Thymus (tissue), 11 donors: ENCODE measurements around the gene SLC28A2. TPM values are rescaled to one million over a fixed set of nuclear protein-coding genes. Genes with fewer than 3 reads are reported as not detected.
"Not testable (repeated sequence)": the region's sequence is repeated elsewhere in the genome, so short reads cannot be mapped to it uniquely, and the experiment has no call there.

ENCODE experiments used
- DNase-seq, 9 donors: peaks; one replicate each; pipeline ENCODE4 v3.0.0-alpha.2; 2013; ENCODE audit warnings: low spot score in 9 of 9, low read depth in 6 of 9, missing footprints in 1 of 9
- H3K27ac ChIP-seq, 2 donors: one replicate each; pipeline ENCODE4 v1.5.1; 2013; ENCODE audit warnings: control low read depth in 1 of 2, low read depth in 1 of 2, low read length in 1 of 2, mild to moderate bottlenecking in 1 of 2, moderate library complexity in 1 of 2
- H3K27me3 ChIP-seq, 2 donors: one replicate each; pipeline ENCODE4 v1.5.1; 2013; ENCODE audit warnings: low read length in 1 of 2; ENCODE audit not compliant: control insufficient read depth in 2 of 2, insufficient read depth in 1 of 2
- H3K36me3 ChIP-seq, 2 donors: one replicate each; pipeline ENCODE4 v1.5.1; 2013; ENCODE audit warnings: low read length in 1 of 2, mild to moderate bottlenecking in 1 of 2, moderate library complexity in 1 of 2; ENCODE audit not compliant: control insufficient read depth in 2 of 2, insufficient read depth in 2 of 2
- H3K4me1 ChIP-seq, 2 donors: one replicate each; pipeline ENCODE4 v1.5.1; 2013; ENCODE audit warnings: low read length in 2 of 2; ENCODE audit not compliant: control insufficient read depth in 2 of 2, insufficient read depth in 2 of 2
- H3K4me3 ChIP-seq, 2 donors: one replicate each; pipeline ENCODE4 v1.5.1; 2013; ENCODE audit warnings: low read length in 2 of 2, control low read depth in 1 of 2, mild to moderate bottlenecking in 1 of 2
- H3K9me3 ChIP-seq, 2 donors: one replicate each; pipeline ENCODE4 v1.5.1; 2013; ENCODE audit warnings: low read length in 1 of 2, mild to moderate bottlenecking in 1 of 2; ENCODE audit not compliant: control insufficient read depth in 2 of 2, insufficient read depth in 1 of 2
- WGBS: extraction: QIAGEN DNeasy Blood & Tissue Kit; methylation state at CpG from one replicate; pipeline ENCODE4 v1.1.7; 2013; 5-methylcytosine and 5-hydroxymethylcytosine counted together
- polyA plus RNA-seq: library from polyadenylated mRNA; stranded (reverse); fragments of 200-250 nt; gene quantifications from one replicate; pipeline ENCODE4 v1.2.3, GENCODE V29; 2013
- total RNA-seq: library from RNA; stranded (reverse); fragments of 120-200 nt; gene quantifications from one replicate; pipeline ENCODE4 v1.2.4, GENCODE V29; 2013
- donor health status: healthy.

The SLC28A2 gene
- total and polyA plus RNA-seq, 2 donors: 0.02 TPM; not detected in 1

- H3K4me3 ChIP-seq: no peak overlapping the region
- no peak overlapping the region for H3K27ac ChIP-seq
- DNase-seq: peak in 1 of 9 donors; percentile 13
- WGBS: 46% methylated on average over 5 of the region's 5 CpGs
- no peaks in the 10 kb centered on the region for H3K9me3 ChIP-seq
- H3K4me1 ChIP-seq: no peaks in the 10 kb centered on the region
- no peaks in the 10 kb centered on the region for H3K36me3 ChIP-seq
- H3K27me3 ChIP-seq: no peaks in the 10 kb centered on the region
Measured at GRCh38 chr15:45307230-45307924, 55.3 kb downstream of the SLC28A2 start.

- WGBS: 96% methylated on average over 31 of the region's 31 CpGs
- H3K27ac ChIP-seq, H3K4me3 ChIP-seq, H3K9me3 ChIP-seq, H3K27me3 ChIP-seq, H3K4me1 ChIP-seq, DNase-seq, H3K36me3 ChIP-seq: not testable (repeated sequence)
Measured at GRCh38 chr15:45314117-45314516, 62.1 kb downstream of the SLC28A2 start.

- Histone ChIP-seq H3K36me3 (no peaks in the 10 kb centered on the region), H3K4me3 (no peak overlapping the region), H3K4me1 (no peaks in the 10 kb centered on the region), H3K27ac (no peak overlapping the region), H3K9me3 (no peaks in the 10 kb centered on the region), H3K27me3 (no peaks in the 10 kb centered on the region)
- no peak for DNase-seq
- WGBS: 84% methylated on average over 13 of the region's 13 CpGs
Measured at GRCh38 chr15:45314960-45315359, 62.9 kb downstream of the SLC28A2 start.

- DNase-seq: no peak
- no peaks in the 10 kb centered on the region for H3K27me3 ChIP-seq
- 86% methylated on average over 7 of the region's 7 CpGs for WGBS
- no peaks in the 10 kb centered on the region for H3K36me3 ChIP-seq
- H3K4me1 ChIP-seq: no peaks in the 10 kb centered on the region
- H3K9me3 ChIP-seq: no peaks in the 10 kb centered on the region
- no peak overlapping the region for H3K27ac ChIP-seq
- H3K4me3 ChIP-seq: no peak overlapping the region
Measured at GRCh38 chr15:45319472-45320214, 67.6 kb downstream of the SLC28A2 start.

- Histone ChIP-seq H3K27ac (no peak overlapping the region), H3K4me3 (no peak overlapping the region)
Measured at GRCh38 chr15:45320581-45321205, 68.7 kb downstream of the SLC28A2 start.

GRCh38 chr15:45326280-45326679 is 74.2 kb downstream of the SLC28A2 start:
- Histone ChIP-seq H3K27ac (no peak overlapping the region), H3K36me3 (no peaks in the 10 kb centered on the region), H3K9me3 (no peaks in the 10 kb centered on the region), H3K4me3 (no peak overlapping the region), H3K27me3 (no peaks in the 10 kb centered on the region), H3K4me1 (no peaks in the 10 kb centered on the region)
- DNase-seq: no peak
- 88% methylated on average over 5 of the region's 5 CpGs for WGBS

More at GRCh38 chr15:45320581-45321205, 68.7 kb downstream of the SLC28A2 start:
- 93% methylated on average over 3 of the region's 3 CpGs for WGBS
- H3K9me3 ChIP-seq: no peaks in the 10 kb centered on the region
- DNase-seq: no peak
- H3K27me3 ChIP-seq: no peaks in the 10 kb centered on the region
- H3K36me3 ChIP-seq: no peaks in the 10 kb centered on the region
- H3K4me1 ChIP-seq: no peaks in the 10 kb centered on the region

- H3K9me3 ChIP-seq: no peaks in the 10 kb centered on the region
- H3K4me1 ChIP-seq: no peaks in the 10 kb centered on the region
- H3K27me3 ChIP-seq: no peaks in the 10 kb centered on the region
- H3K4me3 ChIP-seq: no peak overlapping the region
- H3K36me3 ChIP-seq: no peaks in the 10 kb centered on the region
- WGBS: 88% methylated on average over 7 of the region's 7 CpGs
- no peak overlapping the region for H3K27ac ChIP-seq
- DNase-seq: no peak
Measured at GRCh38 chr15:45326741-45327140, 74.7 kb downstream of the SLC28A2 start.
